Stimulated activated CD8-positive, alpha-beta memory T cell treated with anti-CD3 and anti-CD28 coated beads, Interleukin-12 subunit alpha, Interleukin-12 subunit beta, amount 100 ng/mL, for 24 hours (primary cell): Measurements from ENCODE around the gene AGBL5.

Experiments used
- DNase-seq: peaks from one replicate; pipeline ENCODE4 v3.0.0-alpha.2; 2020; ENCODE audit errors: extremely low read depth

The AGBL5 gene

GRCh38 chr2:27050996-27051901 is at the start of gene AGBL5:
Gene AGBL5, plus strand, starts transcription at chr2:27051668. Its CDS starts 1,291 bp downstream, at chr2:27052959.
- peak; percentile 84 for DNase-seq

GRCh38 chr2:27001950-27002349 is 49.5 kb upstream of the AGBL5 start:
- no peak for DNase-seq

GRCh38 chr2:27003007-27003406 is 48.5 kb upstream of the AGBL5 start:
- DNase-seq = no peak

- DNase-seq = no peak
Observed at GRCh38 chr2:27003857-27004256, 47.6 kb upstream of the AGBL5 start.

GRCh38 chr2:27006602-27007415 is 44.7 kb upstream of the AGBL5 start:
- no peak for DNase-seq

- DNase-seq = no peak
Observed at GRCh38 chr2:27007416-27008374, 43.8 kb upstream of the AGBL5 start.

- no peak for DNase-seq
Observed at GRCh38 chr2:27008678-27009077, 42.8 kb upstream of the AGBL5 start.

- DNase-seq = no peak
Observed at GRCh38 chr2:27009083-27009482, 42.4 kb upstream of the AGBL5 start.

GRCh38 chr2:27009716-27010115 is 41.8 kb upstream of the AGBL5 start:
- no peak for DNase-seq

- no peak for DNase-seq
Observed at GRCh38 chr2:27010139-27010538, 41.3 kb upstream of the AGBL5 start.

GRCh38 chr2:27013738-27014137 is 37.7 kb upstream of the AGBL5 start:
- no peak for DNase-seq

GRCh38 chr2:27014771-27015433 is 36.6 kb upstream of the AGBL5 start:
- no peak for DNase-seq

GRCh38 chr2:27016801-27017325 is 34.6 kb upstream of the AGBL5 start:
- no peak for DNase-seq

GRCh38 chr2:27018142-27018541 is 33.3 kb upstream of the AGBL5 start:
- no peak for DNase-seq

GRCh38 chr2:27019459-27019858 is 32.0 kb upstream of the AGBL5 start:
- no peak for DNase-seq

- DNase-seq = no peak
Observed at GRCh38 chr2:27019931-27020855, 31.3 kb upstream of the AGBL5 start.

- DNase-seq = no peak
Observed at GRCh38 chr2:27021253-27022049, 30.0 kb upstream of the AGBL5 start.

GRCh38 chr2:27023740-27024139 is 27.7 kb upstream of the AGBL5 start:
- DNase-seq = no peak

GRCh38 chr2:27024188-27024587 is 27.3 kb upstream of the AGBL5 start:
- DNase-seq = no peak
